KMS-11 (cell line): ENCODE results near the gene SYNDIG1.

ENCODE experiments used
- H2AFZ ChIP-seq: fragments of 200-600 bp; sonication (generic); 2 replicates; pipeline ENCODE4 v1.6.1; 2016; ENCODE audit warnings: antibody characterized with exemption, mixed run types, low read depth
- H3K27ac ChIP-seq: fragments of 200-600 bp; sonication (generic); 2 replicates; pipeline ENCODE4 v1.6.1; 2016; ENCODE audit warnings: mild to moderate bottlenecking, mixed run types
- H3K27me3 ChIP-seq: fragments of 200-600 bp; sonication (generic); 2 replicates; pipeline ENCODE4 v1.6.1; 2017; ENCODE audit warnings: mild to moderate bottlenecking, low read depth, mixed run types, moderate library complexity; ENCODE audit not compliant: insufficient read depth
- H3K36me3 ChIP-seq: fragments of 200-600 bp; sonication (generic); 2 replicates; pipeline ENCODE4 v1.6.1; 2017; ENCODE audit warnings: mild to moderate bottlenecking, mixed run types; ENCODE audit not compliant: insufficient read depth
- H3K4me1 ChIP-seq: fragments of 200-600 bp; sonication (generic); 2 replicates; pipeline ENCODE4 v1.6.1; 2016; ENCODE audit warnings: mild to moderate bottlenecking, low read depth, mixed run types; ENCODE audit not compliant: poor library complexity, severe bottlenecking
- H3K4me2 ChIP-seq: fragments of 200-600 bp; sonication (generic); 2 replicates; pipeline ENCODE4 v1.7.0; 2016; ENCODE audit warnings: mild to moderate bottlenecking, mixed run types
- H3K4me3 ChIP-seq: fragments of 200-600 bp; sonication (generic); IDR thresholded peaks from 2 replicates; pipeline ENCODE4 v1.6.1; 2017; ENCODE audit warnings: low read depth, low read length, mixed read lengths; ENCODE audit not compliant: insufficient read depth
- H3K79me2 ChIP-seq: fragments of 200-600 bp; sonication (generic); 2 replicates; pipeline ENCODE4 v1.6.1; 2016; ENCODE audit warnings: low read depth, mixed run types; ENCODE audit not compliant: insufficient read depth
- H3K9ac ChIP-seq: fragments of 200-600 bp; sonication (generic); 2 replicates; pipeline ENCODE4 v1.6.1; 2016; ENCODE audit warnings: mild to moderate bottlenecking, mixed run types
- H4K20me1 ChIP-seq: fragments of 200-600 bp; sonication (generic); 2 replicates; pipeline ENCODE4 v1.6.1; 2016; ENCODE audit warnings: mild to moderate bottlenecking, mixed run types; ENCODE audit not compliant: insufficient read depth
- CTCF ChIP-seq: fragments of 200-600 bp; sonication (generic); conservative IDR thresholded peaks from 2 replicates; pipeline ENCODE4 v1.6.1; 2017; ENCODE audit warnings: low read depth, mild to moderate bottlenecking, antibody characterized with exemption, low read length, moderate library complexity, mixed read lengths

SYNDIG1 gene

GRCh38 chr20:24584078-24584477, 114.6 kb downstream of the SYNDIG1 start:
- no peak for TF ChIP-seq CTCF
- H3K4me2 ChIP-seq: no peak overlapping the region

GRCh38 chr20:24584538-24585356, 115.3 kb downstream of the SYNDIG1 start:
- H4K20me1 ChIP-seq: no peaks in the 10 kb centered on the region

More at GRCh38 chr20:24584078-24584477, 114.6 kb downstream of the SYNDIG1 start:
- H3K9ac ChIP-seq: no peak overlapping the region
- no peak overlapping the region for H2AFZ ChIP-seq
- H3K4me3 ChIP-seq: no peak overlapping the region
- no peaks in the 10 kb centered on the region for H3K79me2 ChIP-seq
- H3K4me1 ChIP-seq: no peaks in the 10 kb centered on the region
- no peaks in the 10 kb centered on the region for H3K36me3 ChIP-seq
- H4K20me1 ChIP-seq: no peaks in the 10 kb centered on the region
- no peaks in the 10 kb centered on the region for H3K27me3 ChIP-seq
- no peak overlapping the region for H3K27ac ChIP-seq

GRCh38 chr20:24585796-24586522, 116.5 kb downstream of the SYNDIG1 start:
- no peak overlapping the region for H3K9ac ChIP-seq
- H3K4me2 ChIP-seq: no peak overlapping the region
- H3K4me1 ChIP-seq: no peaks in the 10 kb centered on the region
- H3K79me2 ChIP-seq: no peaks in the 10 kb centered on the region
- H3K36me3 ChIP-seq: no peaks in the 10 kb centered on the region
- no peaks in the 10 kb centered on the region for H3K27me3 ChIP-seq
- no peak for TF ChIP-seq CTCF
- H4K20me1 ChIP-seq: no peaks in the 10 kb centered on the region
- no peak overlapping the region for H3K4me3 ChIP-seq
- no peak overlapping the region for H2AFZ ChIP-seq
- H3K27ac ChIP-seq: no peak overlapping the region

More at GRCh38 chr20:24584538-24585356, 115.3 kb downstream of the SYNDIG1 start:
- no peak for TF ChIP-seq CTCF
- Histone ChIP-seq H3K9ac (no peak overlapping the region), H3K27ac (no peak overlapping the region), H3K4me2 (no peak overlapping the region), H3K36me3 (no peaks in the 10 kb centered on the region), H3K4me3 (no peak overlapping the region), H2AFZ (no peak overlapping the region), H3K79me2 (no peaks in the 10 kb centered on the region), H3K4me1 (no peaks in the 10 kb centered on the region), H3K27me3 (no peaks in the 10 kb centered on the region)

GRCh38 chr20:24586523-24586840, 117.1 kb downstream of the SYNDIG1 start:
- no peaks in the 10 kb centered on the region for H4K20me1 ChIP-seq
- no peak overlapping the region for H3K4me2 ChIP-seq
- H2AFZ ChIP-seq: no peak overlapping the region
- H3K4me3 ChIP-seq: no peak overlapping the region
- no peak overlapping the region for H3K9ac ChIP-seq
- no peaks in the 10 kb centered on the region for H3K79me2 ChIP-seq
- no peak for TF ChIP-seq CTCF
- no peaks in the 10 kb centered on the region for H3K36me3 ChIP-seq
- no peak overlapping the region for H3K27ac ChIP-seq
- H3K27me3 ChIP-seq: no peaks in the 10 kb centered on the region
- H3K4me1 ChIP-seq: no peaks in the 10 kb centered on the region
